Mucosa of rectum (tissue), 2 donors: Measurements from ENCODE around the gene TBL1XR1.
"Not testable (repeated sequence)": the region's sequence is repeated elsewhere in the genome, so short reads cannot be mapped to it uniquely, and the experiment has no call there.

Experiments used
- H3K27ac ChIP-seq, 2 donors: one replicate each; pipeline ENCODE4 v1.7.0; 2013; ENCODE audit warnings: inconsistent platforms in 2 of 2, low read depth in 2 of 2, low read length in 2 of 2
- H3K27me3 ChIP-seq, 2 donors: one replicate each; pipeline ENCODE4 v1.7.0; 2013; ENCODE audit warnings: low read length in 2 of 2; ENCODE audit not compliant: control insufficient read depth in 2 of 2, insufficient read depth in 2 of 2
- H3K36me3 ChIP-seq, 2 donors: one replicate each; pipeline ENCODE4 v1.7.0; 2013; ENCODE audit warnings: low read length in 2 of 2; ENCODE audit not compliant: control insufficient read depth in 2 of 2, insufficient read depth in 2 of 2
- H3K4me1 ChIP-seq, 2 donors: one replicate each; pipeline ENCODE4 v1.7.0; 2013; ENCODE audit warnings: low read length in 2 of 2, mild to moderate bottlenecking in 1 of 2; ENCODE audit not compliant: control insufficient read depth in 2 of 2, insufficient read depth in 2 of 2
- H3K4me3 ChIP-seq, 2 donors: one replicate each; pipeline ENCODE4 v1.7.0; 2013; ENCODE audit warnings: low read length in 2 of 2
- H3K9ac ChIP-seq, 2 donors: one replicate each; pipeline ENCODE4 v1.7.0; 2013; ENCODE audit warnings: low read length in 2 of 2, low read depth in 1 of 2, mild to moderate bottlenecking in 1 of 2
- H3K9me3 ChIP-seq, 2 donors: one replicate each; pipeline ENCODE4 v1.7.0; 2013; ENCODE audit warnings: low read length in 2 of 2; ENCODE audit not compliant: control insufficient read depth in 2 of 2
- donor health status: healthy.
- donor health status: Normal muscosa, but diverticular disease.

The TBL1XR1 gene

GRCh38 chr3:177169936-177170722 lies 27.2 kb downstream of the TBL1XR1 start:
- H3K9ac ChIP-seq: no peak overlapping the region
- peaks cover 0 to 3% of the 10 kb centered on the region in 2 donors for H3K36me3 ChIP-seq
- H3K27ac ChIP-seq: no peak overlapping the region
- H3K4me3 ChIP-seq: no peak overlapping the region
- no peaks in the 10 kb centered on the region for H3K9me3 ChIP-seq
- H3K27me3 ChIP-seq: no peaks in the 10 kb centered on the region
- H3K4me1 ChIP-seq: peaks cover 10 to 11% of the 10 kb centered on the region in 2 donors

- peaks cover 8 to 11% of the 10 kb centered on the region in 2 donors for H3K4me1 ChIP-seq
- no peak overlapping the region for H3K4me3 ChIP-seq
- H3K9ac ChIP-seq: no peak overlapping the region
- peaks cover 0 to 3% of the 10 kb centered on the region in 2 donors for H3K36me3 ChIP-seq
- H3K27ac ChIP-seq: no peak overlapping the region
- H3K27me3 ChIP-seq: no peaks in the 10 kb centered on the region
- no peaks in the 10 kb centered on the region for H3K9me3 ChIP-seq
Measured at GRCh38 chr3:177168431-177168830, 28.9 kb downstream of the TBL1XR1 start.

- peaks cover 4 to 5% of the 10 kb centered on the region in 2 donors for H3K4me1 ChIP-seq
- H3K9me3 ChIP-seq: no peaks in the 10 kb centered on the region
- no peaks in the 10 kb centered on the region for H3K27me3 ChIP-seq
- H3K9ac ChIP-seq: no peak overlapping the region
- no peak overlapping the region for H3K27ac ChIP-seq
- no peak overlapping the region for H3K4me3 ChIP-seq
- H3K36me3 ChIP-seq: peaks cover 0 to 5% of the 10 kb centered on the region in 2 donors
Measured at GRCh38 chr3:177162742-177163141, 34.5 kb downstream of the TBL1XR1 start.

GRCh38 chr3:177161603-177162002 lies 35.7 kb downstream of the TBL1XR1 start:
- not testable (repeated sequence) for H3K4me1 ChIP-seq, H3K9me3 ChIP-seq, H3K36me3 ChIP-seq, H3K27ac ChIP-seq, H3K27me3 ChIP-seq, H3K4me3 ChIP-seq, H3K9ac ChIP-seq

- Histone ChIP-seq H3K9ac (no peak overlapping the region), H3K4me1 (peaks cover 0 to 4% of the 10 kb centered on the region in 2 donors), H3K9me3 (no peaks in the 10 kb centered on the region)
Measured at GRCh38 chr3:177158461-177158860, 38.8 kb downstream of the TBL1XR1 start.

GRCh38 chr3:177157492-177157891 lies 39.8 kb downstream of the TBL1XR1 start:
- Histone ChIP-seq H3K9ac (no peak overlapping the region), H3K27ac (no peak overlapping the region), H3K9me3 (no peaks in the 10 kb centered on the region), H3K36me3 (peaks cover 0 to 5% of the 10 kb centered on the region in 2 donors), H3K27me3 (no peaks in the 10 kb centered on the region), H3K4me1 (peaks cover 0 to 4% of the 10 kb centered on the region in 2 donors), H3K4me3 (no peak overlapping the region)

More at GRCh38 chr3:177158461-177158860, 38.8 kb downstream of the TBL1XR1 start:
- Histone ChIP-seq H3K4me3 (no peak overlapping the region), H3K36me3 (peaks cover 0 to 5% of the 10 kb centered on the region in 2 donors), H3K27me3 (no peaks in the 10 kb centered on the region), H3K27ac (no peak overlapping the region)

GRCh38 chr3:177154733-177155132 lies 42.5 kb downstream of the TBL1XR1 start:
- H3K27me3 ChIP-seq: no peaks in the 10 kb centered on the region
- H3K4me1 ChIP-seq: peaks cover 15 to 17% of the 10 kb centered on the region in 2 donors

GRCh38 chr3:177150970-177151627 lies 46.2 kb downstream of the TBL1XR1 start:
- Histone ChIP-seq H3K27ac (peak overlapping the region in 1 of 2 donors; percentile 38), H3K4me3 (no peak overlapping the region), H3K36me3 (no peaks in the 10 kb centered on the region), H3K4me1 (peaks cover 16 to 17% of the 10 kb centered on the region in 2 donors), H3K27me3 (no peaks in the 10 kb centered on the region), H3K9ac (no peak overlapping the region), H3K9me3 (no peaks in the 10 kb centered on the region)

More at GRCh38 chr3:177154733-177155132, 42.5 kb downstream of the TBL1XR1 start:
- H3K9me3 ChIP-seq: no peaks in the 10 kb centered on the region
- H3K27ac ChIP-seq: no peak overlapping the region
- H3K9ac ChIP-seq: no peak overlapping the region
- H3K4me3 ChIP-seq: no peak overlapping the region
- no peaks in the 10 kb centered on the region for H3K36me3 ChIP-seq

- no peaks in the 10 kb centered on the region for H3K27me3 ChIP-seq
- no peaks in the 10 kb centered on the region for H3K36me3 ChIP-seq
- no peaks in the 10 kb centered on the region for H3K9me3 ChIP-seq
- peak overlapping the region in 1 of 2 donors; percentile 17 for H3K9ac ChIP-seq
- H3K4me3 ChIP-seq: peak overlapping the region in 1 of 2 donors; percentile 33
- H3K4me1 ChIP-seq: peaks cover 16 to 17% of the 10 kb centered on the region in 2 donors
- peak overlapping the region in 1 of 2 donors; percentile 38 for H3K27ac ChIP-seq
Measured at GRCh38 chr3:177150218-177150916, 46.9 kb downstream of the TBL1XR1 start.

- Histone ChIP-seq H3K9ac (no peak overlapping the region), H3K9me3 (no peaks in the 10 kb centered on the region), H3K27me3 (no peaks in the 10 kb centered on the region), H3K27ac (no peak overlapping the region), H3K4me1 (peaks cover 16 to 21% of the 10 kb centered on the region in 2 donors), H3K36me3 (no peaks in the 10 kb centered on the region), H3K4me3 (no peak overlapping the region)
Measured at GRCh38 chr3:177149106-177149505, 48.2 kb downstream of the TBL1XR1 start.
